ENCODE results near the gene ABITRAM.
A peak's percentile ranks its signal among the peaks of the same experiment; 100 is the strongest.

Gene ABITRAM

DNA sequence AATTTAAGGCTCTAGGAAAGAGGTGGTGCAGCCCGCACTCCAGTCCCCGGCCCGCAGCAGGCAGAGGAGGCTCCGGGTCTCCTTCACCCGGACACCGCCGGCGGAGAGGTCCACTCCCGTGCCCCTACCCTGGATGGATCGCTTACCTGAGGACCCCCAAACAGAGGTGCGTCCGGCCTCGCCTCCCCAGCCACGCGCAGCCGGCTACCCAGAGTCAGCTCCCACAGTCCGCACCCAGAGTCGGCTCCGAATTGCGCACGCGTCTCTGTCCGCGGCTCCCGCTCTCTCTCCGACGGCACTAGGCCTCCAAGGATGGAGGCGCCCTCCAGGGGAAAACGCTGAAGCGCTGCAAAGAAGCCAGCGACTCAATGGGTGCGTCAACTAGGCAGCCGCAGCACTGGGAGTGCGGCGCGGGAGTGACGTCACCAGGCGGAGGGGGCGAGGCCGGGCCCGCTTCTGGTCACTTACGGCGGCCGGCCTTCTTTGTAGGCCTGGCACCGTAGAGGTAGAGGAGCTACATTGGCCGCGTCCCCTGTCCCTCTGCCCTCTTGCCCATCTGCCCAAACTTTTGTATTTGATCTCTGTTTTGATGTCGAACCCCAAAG lies 380 bp upstream of the ABITRAM start, which contains the start of gene ELP1:
ELP1 (minus strand) TSS at position 407 of the 605 bp plus-strand sequence. CDS start 2,978 bp downstream, outside the sequence.
- TF ChIP-seq, protein P1, sequence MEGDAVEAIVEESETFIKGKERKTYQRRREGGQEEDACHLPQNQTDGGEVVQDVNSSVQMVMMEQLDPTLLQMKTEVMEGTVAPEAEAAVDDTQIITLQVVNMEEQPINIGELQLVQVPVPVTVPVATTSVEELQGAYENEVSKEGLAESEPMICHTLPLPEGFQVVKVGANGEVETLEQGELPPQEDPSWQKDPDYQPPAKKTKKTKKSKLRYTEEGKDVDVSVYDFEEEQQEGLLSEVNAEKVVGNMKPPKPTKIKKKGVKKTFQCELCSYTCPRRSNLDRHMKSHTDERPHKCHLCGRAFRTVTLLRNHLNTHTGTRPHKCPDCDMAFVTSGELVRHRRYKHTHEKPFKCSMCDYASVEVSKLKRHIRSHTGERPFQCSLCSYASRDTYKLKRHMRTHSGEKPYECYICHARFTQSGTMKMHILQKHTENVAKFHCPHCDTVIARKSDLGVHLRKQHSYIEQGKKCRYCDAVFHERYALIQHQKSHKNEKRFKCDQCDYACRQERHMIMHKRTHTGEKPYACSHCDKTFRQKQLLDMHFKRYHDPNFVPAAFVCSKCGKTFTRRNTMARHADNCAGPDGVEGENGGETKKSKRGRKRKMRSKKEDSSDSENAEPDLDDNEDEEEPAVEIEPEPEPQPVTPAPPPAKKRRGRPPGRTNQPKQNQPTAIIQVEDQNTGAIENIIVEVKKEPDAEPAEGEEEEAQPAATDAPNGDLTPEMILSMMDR (IDR thresholded peaks at IDR 0.05; ENCODE audit: low read depth, low read length, missing control alignments): peak; percentile 61
- H3K36me3 ChIP-seq (replicated peaks): peaks cover 2% of the 10 kb centered on the region
- peak within 1 kb of the TSS; percentile 82 for H3K27ac ChIP-seq
- peak within 1 kb of the TSS; percentile 95 for H3K4me3 ChIP-seq (ENCODE audit: low read depth, low read length)
- in situ Hi-C loops (cut with HindIII; ENCODE audit: low pct_ligation_motif_present, low sequenced_read_pairs): no loop called here
- DNase-seq: peak; percentile 93
- no peaks in the 10 kb centered on the region for H3K27me3 ChIP-seq (replicated peaks)

DNA sequence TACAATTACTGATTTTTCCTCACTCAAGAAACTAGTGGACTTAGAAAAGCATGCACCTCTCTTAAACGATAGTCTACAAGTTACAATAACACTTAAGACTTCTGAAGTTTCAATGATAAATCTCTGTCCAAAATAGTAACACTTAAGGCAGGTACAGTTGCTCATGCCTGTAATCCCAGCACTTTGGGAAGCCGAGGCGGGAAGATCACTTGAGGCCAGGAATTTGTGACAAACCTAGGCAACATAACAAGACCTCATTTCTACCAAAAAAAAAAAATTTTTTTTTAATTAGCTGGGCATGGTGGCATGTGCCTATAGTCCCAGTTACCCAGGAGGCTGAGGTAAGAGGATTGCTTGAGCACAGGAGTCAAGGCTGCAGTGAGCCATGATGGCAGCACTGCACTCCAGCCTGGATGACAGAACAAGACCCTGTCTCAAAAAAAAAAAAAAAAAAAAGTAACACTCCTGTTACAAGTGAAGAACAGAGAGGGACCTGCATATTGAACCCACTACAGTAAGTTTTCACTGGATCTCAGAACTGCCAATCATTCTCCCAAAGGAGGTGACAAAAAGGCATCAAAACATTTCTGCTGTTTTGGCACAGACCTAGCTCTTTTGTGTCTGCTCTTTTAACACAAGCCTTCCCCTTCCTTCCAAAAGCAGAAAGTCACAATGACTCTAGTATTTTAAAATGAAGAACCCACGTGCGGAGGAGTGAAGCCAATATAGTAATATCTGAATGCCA lies 3.5 kb downstream of the ABITRAM start:
- Histone ChIP-seq H3K36me3 (replicated peaks) (peaks cover 10% of the 10 kb centered on the region), H3K4me3 (ENCODE audit: low read depth, low read length) (no peak overlapping the region), H3K27ac (no peak overlapping the region), H3K27me3 (replicated peaks) (no peaks in the 10 kb centered on the region)
- in situ Hi-C loops (cut with HindIII; ENCODE audit: low pct_ligation_motif_present, low sequenced_read_pairs): no loop called here
- DNase-seq: no peak
- TF ChIP-seq, protein P1 (IDR thresholded peaks at IDR 0.05; ENCODE audit: low read depth, low read length, missing control alignments): no peak

DNA sequence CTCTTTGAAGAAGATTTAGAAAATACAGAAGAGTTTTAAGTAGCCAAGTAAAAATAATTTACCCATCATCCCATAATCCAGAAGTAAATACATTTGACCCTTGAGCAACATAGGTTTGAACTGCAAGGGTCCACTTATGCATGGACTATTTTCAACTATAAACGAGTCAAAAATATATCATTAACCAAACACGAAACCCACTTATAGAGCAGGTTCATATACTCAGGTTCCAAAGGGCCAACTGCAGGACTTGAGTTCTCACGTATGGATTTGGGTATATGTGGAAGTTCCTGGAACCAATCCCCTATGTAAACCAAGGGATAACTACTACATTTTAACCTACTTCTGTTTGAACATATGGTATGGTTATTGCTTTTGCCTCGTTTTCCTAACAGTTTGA lies 5.8 kb downstream of the ABITRAM start:
- no peaks in the 10 kb centered on the region for H3K27me3 ChIP-seq (replicated peaks)
- H3K4me3 ChIP-seq (ENCODE audit: low read depth, low read length): no peak overlapping the region
- no peak overlapping the region for H3K27ac ChIP-seq
- no peak for DNase-seq
- in situ Hi-C loops (cut with HindIII; ENCODE audit: low pct_ligation_motif_present, low sequenced_read_pairs): no loop called here
- H3K36me3 ChIP-seq (replicated peaks): peaks cover 10% of the 10 kb centered on the region
- TF ChIP-seq, protein P1 (IDR thresholded peaks at IDR 0.05; ENCODE audit: low read depth, low read length, missing control alignments): no peak

DNA sequence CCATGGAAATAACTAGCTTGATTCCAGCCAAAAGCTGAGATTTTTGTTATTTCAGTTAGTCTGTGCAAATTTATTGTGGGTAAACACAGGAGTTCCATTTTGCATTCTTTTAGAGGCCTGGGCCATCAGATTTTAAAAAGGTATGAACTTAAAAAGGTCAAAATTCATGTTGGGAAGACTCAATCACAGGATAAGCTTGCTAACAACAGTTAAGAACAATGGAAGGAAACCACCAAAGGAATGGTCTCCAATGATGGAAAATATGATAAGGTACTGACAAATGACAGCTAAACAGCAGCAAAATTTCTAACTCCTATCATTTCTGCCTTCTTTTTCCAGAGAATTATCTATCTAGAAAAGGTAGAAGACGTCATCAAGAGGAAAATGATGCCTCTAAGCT lies 16.0 kb downstream of the ABITRAM start:
- H3K4me3 ChIP-seq (ENCODE audit: low read depth, low read length): no peak overlapping the region
- H3K36me3 ChIP-seq (replicated peaks): no peaks in the 10 kb centered on the region
- H3K27me3 ChIP-seq (replicated peaks): no peaks in the 10 kb centered on the region
- no peak for DNase-seq
- TF ChIP-seq, protein P1 (IDR thresholded peaks at IDR 0.05; ENCODE audit: low read depth, low read length, missing control alignments): no peak
- in situ Hi-C loops (cut with HindIII; ENCODE audit: low pct_ligation_motif_present, low sequenced_read_pairs): no loop called here
- no peak overlapping the region for H3K27ac ChIP-seq

DNA sequence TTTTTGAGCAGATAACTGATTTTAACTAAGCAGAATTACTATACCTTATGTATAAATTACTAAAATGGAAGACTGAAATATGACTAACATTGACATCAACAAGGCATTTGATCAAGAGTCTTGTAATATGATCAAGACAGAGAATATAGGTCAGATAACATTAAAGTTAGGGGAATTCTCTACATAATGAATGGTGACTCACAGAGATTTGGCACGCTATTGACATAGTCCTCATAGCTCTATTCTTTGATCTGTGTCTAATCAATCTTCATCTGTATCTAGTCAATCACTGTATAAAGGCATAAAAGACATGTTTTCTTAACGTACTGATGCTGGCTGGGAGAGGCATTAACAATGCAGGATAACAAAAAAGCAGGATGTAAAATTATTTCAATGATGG lies 17.4 kb downstream of the ABITRAM start:
- TF ChIP-seq, protein P1 (IDR thresholded peaks at IDR 0.05; ENCODE audit: low read depth, low read length, missing control alignments): no peak
- H3K27ac ChIP-seq: no peak overlapping the region
- H3K27me3 ChIP-seq (replicated peaks): no peaks in the 10 kb centered on the region
- H3K36me3 ChIP-seq (replicated peaks): no peaks in the 10 kb centered on the region
- DNase-seq: no peak
- no peak overlapping the region for H3K4me3 ChIP-seq (ENCODE audit: low read depth, low read length)
- in situ Hi-C loops (cut with HindIII; ENCODE audit: low pct_ligation_motif_present, low sequenced_read_pairs): no loop called here

Measured in brain microvascular endothelial cell (primary cell).